ENCODE results near the gene SMPD1.

Gene SMPD1

GRCh38 chr11:6389905-6390717, at the start of gene SMPD1:
SMPD1 (plus strand) TSS chr11:6390474; CDS start chr11:6390599, 125 bp downstream.
- DNase-seq: peak; percentile 82 to 91

DNA sequence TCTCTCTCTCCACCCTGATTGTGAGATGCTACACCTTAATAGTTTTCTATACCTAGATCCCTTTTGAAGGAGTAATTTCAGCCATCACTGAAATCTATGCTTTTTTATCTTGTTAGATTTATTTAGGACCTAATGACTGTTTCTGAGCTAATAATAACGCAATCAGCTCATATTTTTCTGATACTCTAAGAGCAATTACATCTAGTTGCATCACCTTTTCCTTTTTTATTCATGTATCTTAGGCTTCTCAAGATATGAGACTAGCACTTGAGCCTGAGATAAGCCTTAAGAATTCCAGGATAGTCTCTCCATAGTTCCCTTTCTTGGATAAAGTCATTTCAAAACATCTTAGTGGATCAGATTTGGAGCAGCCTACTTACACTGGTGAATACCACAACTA, 44.9 kb upstream of the SMPD1 start:
- DNase-seq: no peak

- no peak for DNase-seq
Measured at GRCh38 chr11:6350043-6350442, 40.2 kb upstream of the SMPD1 start.

- no peak for DNase-seq
Measured at GRCh38 chr11:6350486-6350885, 39.8 kb upstream of the SMPD1 start.

DNA sequence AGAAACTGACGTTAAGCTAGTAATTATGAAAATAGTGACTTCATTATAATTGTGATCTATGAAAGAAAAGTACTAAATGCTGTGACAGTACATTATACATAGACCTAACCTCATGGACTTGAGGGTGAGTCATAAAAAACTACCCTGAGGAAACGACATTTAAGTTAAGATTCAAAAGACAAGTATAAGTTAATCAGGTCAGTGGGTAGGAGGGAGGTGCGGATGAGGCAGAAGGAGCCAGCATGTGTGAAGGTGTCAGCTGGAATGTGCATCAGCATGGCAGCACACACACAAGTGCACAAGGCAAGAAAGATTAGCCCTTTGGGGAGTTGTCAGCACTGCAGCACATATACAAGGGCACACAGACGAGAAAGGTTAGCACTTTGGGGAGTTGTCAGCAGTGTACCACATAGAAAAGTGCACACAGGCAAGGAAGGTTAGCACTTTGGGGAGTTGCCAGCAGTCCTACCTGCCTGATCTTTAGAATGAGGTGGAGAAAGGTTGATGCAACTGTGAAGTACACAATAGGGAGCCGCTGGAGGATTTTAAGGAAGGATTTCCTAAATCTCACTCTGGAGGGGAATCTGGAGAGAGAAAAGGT, 38.4 kb upstream of the SMPD1 start:
- no peak for DNase-seq

DNA sequence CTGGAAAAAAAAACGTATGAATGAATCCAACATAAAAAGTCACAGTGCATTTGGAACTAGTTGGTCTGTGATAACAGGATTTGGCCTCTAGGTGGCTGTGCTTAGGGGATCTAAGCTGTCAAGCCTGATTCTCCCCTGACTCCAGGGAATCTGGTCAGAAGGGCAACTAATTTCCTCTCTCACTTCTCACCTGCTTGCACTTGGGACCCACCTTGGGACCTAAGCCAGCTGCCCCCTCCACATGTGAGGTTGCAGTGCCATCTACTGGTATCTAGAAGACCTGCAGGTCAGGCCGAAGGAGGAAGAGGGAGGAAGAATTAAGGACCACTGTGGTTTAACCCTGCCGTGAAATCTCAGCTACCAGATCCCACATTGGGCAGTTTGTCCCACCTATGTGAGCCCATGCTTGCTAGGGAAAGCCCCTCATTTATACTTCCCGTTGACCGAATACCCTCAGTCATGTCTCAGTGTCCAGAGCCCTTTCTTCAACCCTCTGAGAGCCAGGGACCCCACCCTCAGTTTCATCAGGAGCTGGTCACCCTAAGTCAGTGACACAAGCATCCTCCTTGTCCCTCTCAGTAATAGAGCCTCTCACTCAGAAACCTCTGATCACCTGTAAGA, 36.8 kb upstream of the SMPD1 start:
- peak in 1 of 2 donors; percentile 16 for DNase-seq

GRCh38 chr11:6354651-6355485, 35.4 kb upstream of the SMPD1 start:
- DNase-seq: no peak

DNA sequence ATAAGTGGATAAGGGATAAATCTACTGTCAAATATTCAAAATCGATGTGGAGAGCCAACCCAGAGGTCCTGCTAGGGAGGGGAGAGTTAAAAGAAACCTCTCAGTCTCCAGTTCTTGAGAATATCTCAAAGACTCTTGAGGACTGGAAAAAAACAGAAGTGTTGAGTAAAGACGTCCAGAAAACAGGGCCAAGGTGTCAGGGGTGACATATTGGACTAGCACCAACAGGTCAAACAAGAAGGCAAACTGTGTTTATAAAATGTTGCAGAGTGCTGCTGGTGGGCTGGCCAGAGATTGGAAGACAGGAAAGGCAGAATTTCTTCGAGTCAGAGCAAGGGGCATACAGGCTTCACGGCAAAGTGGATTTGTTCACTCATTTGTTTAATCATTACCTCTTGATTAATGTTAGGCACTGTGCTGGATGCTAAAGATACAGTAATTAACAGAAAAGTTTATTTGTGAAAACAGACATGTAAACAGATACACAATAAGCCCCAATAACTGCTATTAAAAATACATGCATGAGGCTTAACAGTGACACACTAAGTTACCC, 33.7 kb upstream of the SMPD1 start:
- DNase-seq: no peak

- no peak for DNase-seq
Measured at GRCh38 chr11:6357222-6357621, 33.1 kb upstream of the SMPD1 start.

GRCh38 chr11:6360183-6360582, 30.1 kb upstream of the SMPD1 start:
- no peak for DNase-seq

DNA sequence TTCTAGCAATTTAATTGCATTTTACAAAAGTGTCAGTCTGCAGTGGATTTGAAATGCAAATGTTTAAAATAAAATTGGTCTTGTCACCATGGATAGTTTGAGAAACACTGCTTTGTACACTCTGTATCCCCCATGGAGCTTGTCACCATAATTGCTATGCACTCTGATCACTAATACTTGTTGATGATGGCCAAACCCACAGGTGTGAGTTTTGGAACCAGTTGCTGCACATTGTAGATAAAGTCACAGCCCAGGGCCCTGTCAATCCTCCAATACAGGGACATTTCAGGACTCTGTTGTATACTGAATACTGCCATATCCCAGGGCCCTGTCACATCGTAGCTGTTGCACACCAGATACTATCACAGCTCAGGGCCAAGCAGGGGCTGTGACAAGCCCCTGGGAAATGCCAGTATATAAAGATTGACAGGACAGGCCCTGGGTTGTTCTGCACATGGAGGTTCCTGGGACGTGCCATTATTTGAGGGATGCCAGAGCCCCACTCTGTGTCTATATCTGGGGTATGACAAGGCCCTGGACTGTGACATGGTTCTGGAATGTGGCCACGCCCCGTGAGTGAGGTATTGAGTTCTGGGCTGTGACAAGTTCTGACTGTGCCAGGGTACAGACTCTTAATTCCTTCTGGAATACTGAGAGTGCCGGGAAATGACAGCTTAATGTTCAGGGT, 27.9 kb upstream of the SMPD1 start:
- DNase-seq: no peak

GRCh38 chr11:6362873-6363678, 27.2 kb upstream of the SMPD1 start:
- DNase-seq: peak; percentile 9 to 10

DNA sequence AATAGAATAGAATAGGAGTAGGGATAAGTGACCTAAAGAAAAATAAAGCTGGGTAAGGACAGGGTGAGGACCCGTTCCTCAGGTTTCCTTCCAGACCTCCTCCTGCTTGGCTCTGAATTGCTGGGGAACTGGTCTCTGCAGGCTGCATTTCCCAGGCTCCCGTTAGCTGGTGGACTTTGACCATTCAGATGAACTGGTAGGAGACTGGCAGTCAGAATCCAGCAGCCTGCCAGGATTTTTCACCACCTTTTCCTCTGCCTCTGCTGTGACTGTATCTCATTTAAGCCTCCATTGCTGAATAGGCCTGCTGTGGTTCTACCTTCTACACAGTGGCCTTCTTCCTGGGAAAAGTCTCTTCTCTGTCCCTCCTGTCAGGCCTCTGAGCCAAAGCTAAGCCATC, 24.6 kb upstream of the SMPD1 start:
- DNase-seq: no peak

- no peak for DNase-seq
Measured at GRCh38 chr11:6371825-6372224, 18.4 kb upstream of the SMPD1 start.

GRCh38 chr11:6377902-6378639, 12.2 kb upstream of the SMPD1 start:
- peak in 1 of 2 donors; percentile 63 for DNase-seq

DNA sequence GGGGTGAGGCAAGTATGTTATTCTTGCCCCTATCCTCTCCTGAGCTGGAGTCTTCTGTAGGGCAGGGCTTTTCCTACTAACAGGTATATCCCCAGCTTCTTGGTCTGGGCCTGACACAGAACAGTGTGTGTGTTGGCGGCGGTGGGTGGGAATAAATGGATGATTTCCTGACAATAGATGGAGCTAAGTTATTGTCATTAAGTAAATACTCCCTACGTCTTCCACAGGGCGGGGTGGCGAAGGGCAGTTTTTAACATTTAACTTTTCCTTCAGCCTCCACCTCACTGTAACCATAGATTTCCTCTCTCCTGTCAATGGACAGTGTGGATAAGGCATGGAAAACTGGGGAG, 11.7 kb upstream of the SMPD1 start:
- no peak for DNase-seq

GRCh38 chr11:6385046-6385777, 5.1 kb upstream of the SMPD1 start:
- DNase-seq: no peak

DNA sequence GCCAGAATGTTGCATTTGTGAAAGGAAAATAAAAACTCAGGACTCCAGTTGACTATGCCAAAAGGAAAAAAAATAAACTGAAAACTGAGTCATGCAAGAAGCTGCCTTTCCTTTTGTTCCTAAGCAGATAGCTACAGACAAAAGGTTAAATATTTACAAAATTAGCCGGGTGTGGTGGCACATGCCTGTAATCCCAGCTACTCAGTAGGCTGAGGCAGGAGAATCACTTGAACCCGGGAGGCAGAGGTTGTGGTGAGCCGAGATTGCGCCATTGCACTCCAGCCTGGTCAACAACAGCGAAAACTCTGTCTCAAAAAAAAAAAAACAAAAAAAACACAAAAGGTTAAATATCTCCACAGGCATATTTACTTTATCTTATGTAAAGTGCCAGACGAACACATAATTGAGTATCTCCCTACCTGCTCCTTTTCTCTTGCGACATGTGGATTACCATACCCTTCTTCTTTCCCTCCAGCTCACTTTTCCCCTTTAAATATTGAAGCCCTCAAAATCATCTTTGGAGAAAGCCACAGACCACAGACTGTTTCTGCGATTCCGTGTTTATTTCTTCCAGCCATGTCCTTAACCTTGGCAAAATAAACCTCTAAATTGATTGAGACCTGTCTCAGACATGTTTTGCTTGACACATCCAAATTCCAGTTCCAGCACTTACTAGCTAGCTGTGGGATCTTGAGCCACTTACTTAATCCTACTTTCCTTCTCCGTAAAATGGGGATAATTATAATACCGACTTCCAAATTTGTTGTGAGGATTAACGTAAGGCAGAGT, 2.3 kb upstream of the SMPD1 start:
- no peak for DNase-seq

GRCh38 chr11:6388748-6389147, 1.5 kb upstream of the SMPD1 start:
- no peak for DNase-seq

Measured in bone marrow (tissue), 2 donors.